GM23248 (cell line): ENCODE measurements around the gene LPCAT2.

ENCODE experiments used
- EZH2 ChIP-seq: fragments of 200-600 bp; sonication (generic); IDR thresholded peaks from 2 replicates; pipeline ENCODE4 v1.6.1; 2018; ENCODE audit warnings: antibody characterized with exemption, mild to moderate bottlenecking; ENCODE audit not compliant: insufficient read depth, poor library complexity, severe bottlenecking
- EZH2phosphoT487 ChIP-seq: fragments of 200-600 bp; sonication (generic); IDR thresholded peaks from 2 replicates; pipeline ENCODE4 v1.6.1; 2018; ENCODE audit warnings: antibody characterized with exemption, moderate library complexity, mild to moderate bottlenecking, low read depth; ENCODE audit not compliant: insufficient read depth

- TF ChIP-seq EZH2: no peak
- no peak for TF ChIP-seq EZH2phosphoT487
Measured at GRCh38 chr16:55540221-55540620, 31.3 kb downstream of the LPCAT2 start.
